GM12865 (cell line): ENCODE measurements around the gene GNG3.

Experiments
- DNase-seq: peaks from one replicate; pipeline ENCODE4 v3.0.0; 2010; ENCODE audit warnings: low read depth
- H3K4me3 ChIP-seq: 2 replicates; pipeline ENCODE4 v1.5.1; 2011; ENCODE audit warnings: mild to moderate bottlenecking, low read depth, low read length, control low read depth
- CTCF ChIP-seq: IDR thresholded peaks from 2 replicates; pipeline ENCODE4 v1.5.1; 2011; ENCODE audit warnings: low read length, control low read depth, low read depth, inconsistent platforms; ENCODE audit not compliant: insufficient read depth; ENCODE audit errors: missing control alignments

GNG3 gene

DNA sequence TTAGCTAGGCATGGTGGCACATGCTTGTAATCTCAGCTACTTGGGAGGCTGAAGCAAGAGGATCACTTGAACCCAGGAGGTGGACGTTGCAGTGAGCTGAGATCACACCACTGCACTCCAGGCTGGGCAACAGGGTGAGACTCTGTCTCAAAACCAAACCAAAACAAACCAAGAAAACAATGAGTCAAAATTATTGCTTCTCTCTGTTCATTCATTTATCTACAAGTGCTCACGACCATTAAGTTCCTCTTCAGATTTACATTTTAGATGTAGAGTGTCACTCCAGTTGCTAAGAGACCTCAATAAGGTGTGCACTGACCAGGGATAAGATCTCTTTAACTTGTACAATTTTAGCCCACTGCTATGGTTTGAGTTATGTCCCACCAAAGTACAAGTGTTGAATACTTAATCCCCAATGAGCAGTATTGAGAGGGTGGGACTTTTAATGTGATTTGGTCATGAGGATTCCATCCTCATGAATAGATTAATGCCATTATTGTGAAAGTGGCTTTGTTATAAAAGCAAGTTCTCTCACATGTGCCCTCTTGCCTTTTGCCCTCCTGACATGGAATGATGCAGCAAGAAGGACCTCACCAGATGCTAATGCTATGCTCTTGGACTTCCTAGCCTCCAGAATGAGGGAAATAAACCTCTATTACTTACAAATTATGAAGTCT is 12.0 kb downstream of the GNG3 start:
- H3K4me3 ChIP-seq = no peak overlapping the region
- TF ChIP-seq CTCF = no peak
- no peak for DNase-seq

GRCh38 chr11:62721994-62722393 is 14.5 kb downstream of the GNG3 start:
- H3K4me3 ChIP-seq = no peak overlapping the region

GRCh38 chr11:62724171-62724570 is 16.7 kb downstream of the GNG3 start:
- peak overlapping the region; percentile 99 for H3K4me3 ChIP-seq
- TF ChIP-seq CTCF = no peak
- DNase-seq = no peak

More at GRCh38 chr11:62721994-62722393, 14.5 kb downstream of the GNG3 start:
- no peak for TF ChIP-seq CTCF
- DNase-seq = no peak

GRCh38 chr11:62725646-62726045 is 18.2 kb downstream of the GNG3 start:
- DNase-seq = no peak
- H3K4me3 ChIP-seq = peak overlapping the region; percentile 99
- TF ChIP-seq CTCF = no peak

- DNase-seq = no peak
- no peak for TF ChIP-seq CTCF
- peak overlapping the region; percentile 99 for H3K4me3 ChIP-seq
Measured at GRCh38 chr11:62726156-62726914, 18.9 kb downstream of the GNG3 start.

- H3K4me3 ChIP-seq = peak overlapping the region; percentile 99
- no peak for TF ChIP-seq CTCF
- no peak for DNase-seq
Measured at GRCh38 chr11:62726915-62727164, 19.4 kb downstream of the GNG3 start.
